Right ventricle myocardium superior (tissue), 1 donor: Measurements from ENCODE around the gene RNF39. TPM values are rescaled to one million over a fixed set of nuclear protein-coding genes. Genes with fewer than 3 reads are reported as not detected.
"Not testable (repeated sequence)": the region's sequence is repeated elsewhere in the genome, so short reads cannot be mapped to it uniquely, and the experiment has no call there.

ENCODE experiments used
- ATAC-seq: fragments of 200-7000 bp; cut with Tn5 transposase; one replicate; pipeline ENCODE4 v1.9.1; 2020; ENCODE audit warnings: mild to moderate bottlenecking; ENCODE audit not compliant: poor library complexity
- DNase-seq: peaks from one replicate; pipeline ENCODE4 v3.0.0-alpha.2; 2020
- intact Hi-C: fragments of 100-400 bp; cut with DNase I; formaldehyde crosslinking; loops from one replicate; pipeline ENCODE4 v1.11.2; 2022
- total RNA-seq: library from RNA; stranded (reverse); fragmentation: NEBNext Ultra II Directional; extraction: Animal tissue kit (Norgen Biotek cat#: 25700); gene quantifications from one replicate; pipeline ENCODE4 v1.2.1, GENCODE V29; 2021
- donor health status: DM: no; HTN: yes; CAD: no; lungs with severe emphysema.

Gene RNF39
- total RNA-seq, 1 donor from 2014 or later = not detected

GRCh38 chr6:30035784-30036183 lies 39.8 kb downstream of the RNF39 start:
- no peak for ATAC-seq
- no peak for DNase-seq
- intact Hi-C loops = no loop called here

- DNase-seq, intact Hi-C loops, ATAC-seq: not testable (repeated sequence)
These were observed 42.1 kb downstream of the RNF39 start for GRCh38 chr6:30033440-30033839.

- no peak for ATAC-seq
- intact Hi-C loops = no loop called here
- DNase-seq = no peak
These were observed 44.2 kb downstream of the RNF39 start for GRCh38 chr6:30031381-30031780.

- DNase-seq (no peak), ATAC-seq (no peak)
- intact Hi-C loops = no loop called here
These were observed 46.0 kb downstream of the RNF39 start for GRCh38 chr6:30029588-30029987.

GRCh38 chr6:30025186-30025585 lies 50.4 kb downstream of the RNF39 start:
- DNase-seq (no peak), ATAC-seq (no peak)
- intact Hi-C loops = no loop called here

GRCh38 chr6:30022712-30023111 lies 52.9 kb downstream of the RNF39 start:
- ATAC-seq, DNase-seq, intact Hi-C loops: not testable (repeated sequence)

GRCh38 chr6:30022189-30022588 lies 53.4 kb downstream of the RNF39 start:
- ATAC-seq = no peak
- intact Hi-C loops = no loop called here
- DNase-seq = no peak

GRCh38 chr6:30020626-30021025 lies 54.9 kb downstream of the RNF39 start:
- ATAC-seq (no peak), DNase-seq (no peak)
- intact Hi-C loops = no loop called here

Other genes with a start within 250 kb of the RNF39 start
- not detected for gene HLA-G, start 247.9 kb downstream of the RNF39 start, total RNA-seq
- gene HLA-A, start 133.2 kb downstream of the RNF39 start, total RNA-seq = 222 TPM
- 12.2 TPM for gene POLR1H, start 14.5 kb downstream of the RNF39 start, total RNA-seq
- 40.9 TPM for gene PPP1R11, start 8.6 kb downstream of the RNF39 start, total RNA-seq
- gene TRIM31, start 37.3 kb upstream of the RNF39 start, total RNA-seq = not detected
- gene TRIM40, start 60.4 kb upstream of the RNF39 start, total RNA-seq = not detected
- gene TRIM10, start 85.4 kb upstream of the RNF39 start, total RNA-seq = not detected
- gene TRIM15, start 87.8 kb upstream of the RNF39 start, total RNA-seq = not detected
- 17.8 TPM for gene TRIM26, start 137.6 kb upstream of the RNF39 start, total RNA-seq